Measurements from ENCODE around the gene GBGT1.
"Not testable (repeated sequence)": the region's sequence is repeated elsewhere in the genome, so short reads cannot be mapped to it uniquely, and the experiment has no call there.

DNA sequence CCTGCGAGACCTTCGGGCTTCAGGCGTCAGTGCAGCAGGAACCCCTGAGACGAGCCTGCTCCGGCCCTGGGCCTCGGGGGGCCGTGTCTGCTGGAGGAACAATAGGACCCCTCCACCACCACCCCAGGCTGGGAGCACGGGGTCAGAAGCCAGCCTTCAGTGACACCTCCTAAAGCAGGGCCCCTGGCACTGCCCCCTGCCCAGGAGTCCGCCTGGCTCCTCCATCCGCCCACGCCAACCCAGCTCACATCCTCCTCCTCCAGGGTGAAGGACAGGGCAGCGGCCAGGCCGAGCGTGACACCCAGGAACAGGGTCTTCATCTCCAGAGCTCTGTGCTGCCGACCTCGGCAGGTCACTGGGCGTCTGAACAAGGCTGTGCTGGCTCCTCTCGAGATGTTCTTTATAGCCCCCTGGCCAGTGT is 45.2 kb upstream of the GBGT1 start, which contains the start of gene OBP2B:
- TF ChIP-seq CTCF, POLR2A, POLR2AphosphoS5 (IDR thresholded peaks at IDR 0.05): not testable (repeated sequence)

All from breast epithelium (tissue), 3 donors.